ENCODE measurements around the gene LAMTOR1. TPM values are rescaled to one million over a fixed set of nuclear protein-coding genes. Genes with fewer than 3 reads are reported as not detected.

Gene LAMTOR1
- total and polyA plus RNA-seq, 2 donors (not counting 1 experiment from before 2014, with no cell fraction given) = 71.0 to 104 TPM

DNA sequence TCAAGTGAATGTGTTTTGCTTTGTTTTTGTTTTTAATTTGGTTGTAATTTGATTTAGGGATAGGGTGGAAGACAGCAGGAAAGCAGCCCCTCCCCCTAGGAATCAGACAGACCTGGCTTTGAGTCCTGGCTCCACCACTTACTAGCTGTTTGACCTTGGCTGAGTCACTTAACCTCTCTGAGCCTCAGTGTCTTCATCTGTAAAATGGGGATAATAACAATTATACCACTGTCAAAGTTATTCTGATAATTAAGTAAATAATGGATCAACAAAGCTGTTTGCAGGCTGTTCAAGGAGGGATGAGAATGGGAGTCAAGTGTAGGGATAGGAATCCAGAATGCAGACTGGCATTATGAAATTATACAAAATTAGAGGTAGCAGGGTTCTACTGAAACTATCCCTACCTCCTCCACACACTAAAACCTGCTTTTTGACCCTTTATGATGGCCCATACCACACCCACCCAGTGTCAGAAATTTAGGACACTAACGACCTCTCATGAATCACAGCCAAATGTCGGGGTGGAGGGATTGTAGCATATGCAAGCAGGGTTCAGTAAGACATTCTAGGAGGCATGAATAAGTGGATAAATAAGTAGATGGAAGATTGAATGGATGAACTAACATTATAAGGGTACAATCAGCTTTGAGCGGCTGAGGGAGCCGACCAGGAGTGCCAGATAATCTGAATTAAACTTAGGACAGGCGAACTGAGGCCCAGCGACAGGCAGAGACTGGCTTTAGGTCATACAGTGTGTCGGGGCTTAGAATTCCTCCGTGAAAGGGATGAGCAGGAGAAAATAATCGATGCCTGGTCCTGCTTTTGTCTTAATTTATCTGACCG, 8.4 kb upstream of the LAMTOR1 start:
- no peak for TF ChIP-seq EZH2 (IDR thresholded peaks at IDR 0.05; ENCODE audit: borderline replicate concordance, insufficient read depth, low read depth, low read length, poor library complexity, severe bottlenecking)
- TF ChIP-seq, protein P1, sequence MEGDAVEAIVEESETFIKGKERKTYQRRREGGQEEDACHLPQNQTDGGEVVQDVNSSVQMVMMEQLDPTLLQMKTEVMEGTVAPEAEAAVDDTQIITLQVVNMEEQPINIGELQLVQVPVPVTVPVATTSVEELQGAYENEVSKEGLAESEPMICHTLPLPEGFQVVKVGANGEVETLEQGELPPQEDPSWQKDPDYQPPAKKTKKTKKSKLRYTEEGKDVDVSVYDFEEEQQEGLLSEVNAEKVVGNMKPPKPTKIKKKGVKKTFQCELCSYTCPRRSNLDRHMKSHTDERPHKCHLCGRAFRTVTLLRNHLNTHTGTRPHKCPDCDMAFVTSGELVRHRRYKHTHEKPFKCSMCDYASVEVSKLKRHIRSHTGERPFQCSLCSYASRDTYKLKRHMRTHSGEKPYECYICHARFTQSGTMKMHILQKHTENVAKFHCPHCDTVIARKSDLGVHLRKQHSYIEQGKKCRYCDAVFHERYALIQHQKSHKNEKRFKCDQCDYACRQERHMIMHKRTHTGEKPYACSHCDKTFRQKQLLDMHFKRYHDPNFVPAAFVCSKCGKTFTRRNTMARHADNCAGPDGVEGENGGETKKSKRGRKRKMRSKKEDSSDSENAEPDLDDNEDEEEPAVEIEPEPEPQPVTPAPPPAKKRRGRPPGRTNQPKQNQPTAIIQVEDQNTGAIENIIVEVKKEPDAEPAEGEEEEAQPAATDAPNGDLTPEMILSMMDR (IDR thresholded peaks at IDR 0.05) = no peak
- Histone ChIP-seq H3K9me3 (ENCODE audit: control extremely low read depth in 1 of 3, control insufficient read depth in 2 of 3, insufficient read depth in 1 of 3, low read length in 2 of 3) (no peaks in the 10 kb centered on the region), H3K36me3 (replicated peaks in 1 of 2; ENCODE audit: control extremely low read depth in 1 of 2, control insufficient read depth in 1 of 2, extremely low read depth in 1 of 2, insufficient read depth in 2 of 2, low read length in 1 of 2) (peaks cover 0 to 24% of the 10 kb centered on the region in 2 experiments), H3K9ac (ENCODE audit: low read length) (peak overlapping the region; percentile 74), H3K79me2 (ENCODE audit: control insufficient read depth, insufficient read depth, low read length) (peaks cover 12% of the 10 kb centered on the region), H3K4me3 (ENCODE audit: control extremely low read depth in 1 of 5, extremely low read depth in 1 of 5, insufficient read depth in 1 of 5, low read depth in 2 of 5, low read length in 4 of 5) (peak overlapping the region; percentile 67 to 94 (median 78)), H3K27me3 (replicated peaks in 1 of 4; ENCODE audit: control extremely low read depth in 1 of 4, control insufficient read depth in 3 of 4, insufficient read depth in 4 of 4, low read length in 3 of 4) (peaks cover 0 to 11% (median 0%) of the 10 kb centered on the region in 4 experiments), H3K4me2 (replicated peaks; ENCODE audit: low read depth, low read length, poor library complexity, severe bottlenecking) (peak overlapping the region; percentile 81), H4K20me1 (ENCODE audit: control insufficient read depth, insufficient read depth, low read length, poor library complexity, severe bottlenecking) (no peaks in the 10 kb centered on the region), H3K4me1 (ENCODE audit: control insufficient read depth in 2 of 2, insufficient read depth in 2 of 2, low read length in 2 of 2) (peaks cover 14 to 19% of the 10 kb centered on the region in 2 donors), H3K27ac (ENCODE audit: low read length in 2 of 2) (peak overlapping the region; percentile 95), H2AFZ (ENCODE audit: insufficient read depth, low read depth, low read length, poor library complexity, severe bottlenecking) (peak overlapping the region; percentile 78)
- ChIA-PET POLR2A (interaction anchor here (0.6 to 1.8 kb wide), 3 partner anchors 29 to 1846 kb away, joined by 3 to 6 read pairs (median 3); no protein-coding TSS in a partner anchor), CTCF (interaction anchor here (0.7 to 3.9 kb wide), 4 partner anchors 13 to 86 kb away, joined by 3 to 14 read pairs (median 6); no protein-coding TSS in a partner anchor)
- H3K4me3 Mint-ChIP-seq = peak overlapping the region; percentile 93
- DNase-seq (no peak), ATAC-seq (ENCODE audit: low read depth) (no peak)
- intact Hi-C loops (cut with micrococcal nuclease) = loop anchor here (1.0 to 2.0 kb wide), 8 partner anchors 8 to 324 kb away; partner anchors contain the start of genes CLPB, LAMTOR1, LRRC51 and NUMA1
- H3K27ac Mint-ChIP-seq = peak overlapping the region; percentile 98
- H3K27me3 Mint-ChIP-seq = peaks cover 9% of the 10 kb centered on the region
- H3K4me1 Mint-ChIP-seq = peaks cover 20% of the 10 kb centered on the region
- 3% methylated on average over 8 of the region's 10 CpGs for WGBS (ENCODE audit: insufficient coverage)
- H3K9me3 Mint-ChIP-seq (ENCODE audit: insufficient read depth) = no peaks in the 10 kb centered on the region

DNA sequence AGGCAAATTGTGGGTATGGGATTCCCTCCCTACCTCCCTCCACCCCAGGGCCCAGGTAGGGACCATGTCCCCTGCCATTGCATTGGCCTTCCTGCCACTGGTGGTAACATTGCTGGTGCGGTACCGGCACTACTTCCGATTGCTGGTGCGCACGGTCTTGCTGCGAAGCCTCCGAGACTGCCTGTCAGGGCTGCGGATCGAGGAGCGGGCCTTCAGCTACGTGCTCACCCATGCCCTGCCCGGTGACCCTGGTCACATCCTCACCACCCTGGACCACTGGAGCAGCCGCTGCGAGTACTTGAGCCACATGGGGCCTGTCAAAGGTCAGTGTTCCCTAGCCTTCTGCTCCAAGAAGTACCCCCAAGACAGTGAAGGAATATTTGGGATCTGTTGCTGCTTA, 2.8 kb upstream of the LAMTOR1 start, which contains the start of gene TOMT:
Gene TOMT, plus strand, starts transcription at position 37 of the 400 bp plus-strand sequence. Its CDS starts 28 bp downstream, at position 65.
- ChIA-PET POLR2A (no interaction called here), CTCF (interaction anchor here (0.9 to 1.2 kb wide), 2 partner anchors 15 to 81 kb away, joined by 3 to 4 read pairs; no protein-coding TSS in a partner anchor)
- no peak within 1 kb of the TSS for H3K27ac ChIP-seq (ENCODE audit: low read length in 2 of 2)
- 97% methylated on average over 12 of the region's 14 CpGs for WGBS (ENCODE audit: insufficient coverage)
- Mint-ChIP-seq H3K27ac (peak within 1 kb of the TSS; percentile 69), H3K9me3 (ENCODE audit: insufficient read depth) (no peaks in the 10 kb centered on the region), H3K4me3 (peak within 1 kb of the TSS; percentile 24), H3K27me3 (no peaks in the 10 kb centered on the region), H3K4me1 (peaks cover 31% of the 10 kb centered on the region)
- peaks cover 0 to 28% of the 10 kb centered on the region in 2 experiments for H3K36me3 ChIP-seq (replicated peaks in 1 of 2; ENCODE audit: control extremely low read depth in 1 of 2, control insufficient read depth in 1 of 2, extremely low read depth in 1 of 2, insufficient read depth in 2 of 2, low read length in 1 of 2)
- intact Hi-C loops (cut with micrococcal nuclease) = no loop called here
- no peak within 1 kb of the TSS for H3K4me3 ChIP-seq (ENCODE audit: control extremely low read depth in 1 of 5, extremely low read depth in 1 of 5, insufficient read depth in 1 of 5, low read depth in 2 of 5, low read length in 4 of 5)
- H3K4me2 ChIP-seq (replicated peaks; ENCODE audit: low read depth, low read length, poor library complexity, severe bottlenecking) = no peak within 1 kb of the TSS
- H4K20me1 ChIP-seq (ENCODE audit: control insufficient read depth, insufficient read depth, low read length, poor library complexity, severe bottlenecking) = no peaks in the 10 kb centered on the region
- no peak for TF ChIP-seq EZH2 (IDR thresholded peaks at IDR 0.05; ENCODE audit: borderline replicate concordance, insufficient read depth, low read depth, low read length, poor library complexity, severe bottlenecking)
- TF ChIP-seq, protein P1 (IDR thresholded peaks at IDR 0.05) = no peak
- no peak for DNase-seq
- no peak within 1 kb of the TSS for H3K9ac ChIP-seq (ENCODE audit: low read length)
- ATAC-seq (ENCODE audit: low read depth) = no peak
- H3K4me1 ChIP-seq (ENCODE audit: control insufficient read depth in 2 of 2, insufficient read depth in 2 of 2, low read length in 2 of 2) = peaks cover 24 to 26% of the 10 kb centered on the region in 2 donors
- no peaks in the 10 kb centered on the region for H3K27me3 ChIP-seq (replicated peaks in 1 of 4; ENCODE audit: control extremely low read depth in 1 of 4, control insufficient read depth in 3 of 4, insufficient read depth in 4 of 4, low read length in 3 of 4)
- H2AFZ ChIP-seq (ENCODE audit: insufficient read depth, low read depth, low read length, poor library complexity, severe bottlenecking) = no peak within 1 kb of the TSS
- H3K9me3 ChIP-seq (ENCODE audit: control extremely low read depth in 1 of 3, control insufficient read depth in 2 of 3, insufficient read depth in 1 of 3, low read length in 2 of 3) = peaks cover 0 to 8% (median 0%) of the 10 kb centered on the region in 3 donors
- peaks cover 52% of the 10 kb centered on the region for H3K79me2 ChIP-seq (ENCODE audit: control insufficient read depth, insufficient read depth, low read length)

Data from B cell (primary cell).